Measurements from ENCODE around the gene STT3A. TPM values are rescaled to one million over a fixed set of nuclear protein-coding genes. Genes with fewer than 3 reads are reported as not detected.

Gene STT3A
- polyA plus RNA-seq, 3 donors: 27.4 to 75.3 (median 54.2) TPM

DNA sequence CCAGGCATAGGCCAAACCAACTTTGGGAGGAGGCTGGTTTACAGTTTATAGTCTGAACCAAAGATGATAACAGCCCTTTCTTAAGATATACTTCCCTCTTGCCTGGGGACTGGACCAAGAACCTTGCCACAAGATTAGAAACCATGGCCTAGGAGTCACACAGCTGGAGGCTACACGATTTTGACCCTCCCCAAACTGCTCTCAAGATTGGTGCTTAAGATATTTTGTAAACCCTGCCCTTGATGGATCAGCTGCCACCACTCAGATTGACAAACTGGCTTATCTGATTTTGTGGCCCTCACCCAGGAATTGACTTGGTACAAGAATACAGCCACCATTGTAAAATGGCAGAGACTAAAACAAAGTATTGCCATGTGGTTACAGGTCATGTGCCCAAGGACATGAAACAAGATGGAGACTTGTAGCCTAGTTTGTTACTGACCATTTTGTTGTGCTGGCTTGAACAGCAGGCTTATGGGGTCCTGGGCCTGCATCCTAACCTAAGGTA lies 40.8 kb upstream of the STT3A start:
- Mint-ChIP-seq H3K9me3 (peaks cover 32 to 64% (median 59%) of the 10 kb centered on the region in 7 donors), H3K4me1 (no peaks in the 10 kb centered on the region), H3K36me3 (no peaks in the 10 kb centered on the region), H3K4me3 (no peak overlapping the region), H3K27me3 (ENCODE audit: low read depth in 3 of 3) (peaks cover 0 to 3% (median 2%) of the 10 kb centered on the region in 3 donors), H3K27ac (no peak overlapping the region)
- no peaks in the 10 kb centered on the region for H3K79me2 ChIP-seq (ENCODE audit: insufficient read depth, low read length)
- no CpG with 5 or more reads among the region's 1 CpG for WGBS (ENCODE audit: insufficient coverage)
- intact Hi-C loops (cut with micrococcal nuclease): no loop called here
- H3K36me3 ChIP-seq (replicated peaks in 1 of 2; ENCODE audit: control insufficient read depth in 1 of 2, insufficient read depth in 2 of 2, low read length in 2 of 2): no peaks in the 10 kb centered on the region
- peaks cover 47 to 58% of the 10 kb centered on the region in 2 donors for H3K9me3 ChIP-seq (replicated peaks in 1 of 2; ENCODE audit: control insufficient read depth in 1 of 2, insufficient read depth in 1 of 2, low read length in 2 of 2)
- H2AFZ ChIP-seq (ENCODE audit: insufficient read depth, low read depth, low read length, poor library complexity, severe bottlenecking): no peak overlapping the region
- H3K4me2 ChIP-seq (replicated peaks; ENCODE audit: extremely low read depth, low read length, poor library complexity, severe bottlenecking): no peak overlapping the region
- H3K9ac ChIP-seq (ENCODE audit: insufficient read depth, low read length, poor library complexity, severe bottlenecking): no peak overlapping the region
- H4K20me1 ChIP-seq (ENCODE audit: insufficient read depth, low read length): no peaks in the 10 kb centered on the region
- H3K27ac ChIP-seq (ENCODE audit: low read depth in 1 of 2, low read length in 2 of 2): no peak overlapping the region
- H3K4me1 ChIP-seq (ENCODE audit: control insufficient read depth in 1 of 2, insufficient read depth in 2 of 2, low read length in 2 of 2): no peaks in the 10 kb centered on the region
- TF ChIP-seq, protein P1, sequence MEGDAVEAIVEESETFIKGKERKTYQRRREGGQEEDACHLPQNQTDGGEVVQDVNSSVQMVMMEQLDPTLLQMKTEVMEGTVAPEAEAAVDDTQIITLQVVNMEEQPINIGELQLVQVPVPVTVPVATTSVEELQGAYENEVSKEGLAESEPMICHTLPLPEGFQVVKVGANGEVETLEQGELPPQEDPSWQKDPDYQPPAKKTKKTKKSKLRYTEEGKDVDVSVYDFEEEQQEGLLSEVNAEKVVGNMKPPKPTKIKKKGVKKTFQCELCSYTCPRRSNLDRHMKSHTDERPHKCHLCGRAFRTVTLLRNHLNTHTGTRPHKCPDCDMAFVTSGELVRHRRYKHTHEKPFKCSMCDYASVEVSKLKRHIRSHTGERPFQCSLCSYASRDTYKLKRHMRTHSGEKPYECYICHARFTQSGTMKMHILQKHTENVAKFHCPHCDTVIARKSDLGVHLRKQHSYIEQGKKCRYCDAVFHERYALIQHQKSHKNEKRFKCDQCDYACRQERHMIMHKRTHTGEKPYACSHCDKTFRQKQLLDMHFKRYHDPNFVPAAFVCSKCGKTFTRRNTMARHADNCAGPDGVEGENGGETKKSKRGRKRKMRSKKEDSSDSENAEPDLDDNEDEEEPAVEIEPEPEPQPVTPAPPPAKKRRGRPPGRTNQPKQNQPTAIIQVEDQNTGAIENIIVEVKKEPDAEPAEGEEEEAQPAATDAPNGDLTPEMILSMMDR (IDR thresholded peaks at IDR 0.05): no peak
- DNase-seq: no peak
- H3K4me3 ChIP-seq (replicated peaks in 1 of 3; ENCODE audit: low read depth in 2 of 3, low read length in 3 of 3): no peak overlapping the region
- H3K27me3 ChIP-seq (ENCODE audit: control insufficient read depth in 2 of 2, insufficient read depth in 2 of 2, low read length in 2 of 2): no peaks in the 10 kb centered on the region

DNA sequence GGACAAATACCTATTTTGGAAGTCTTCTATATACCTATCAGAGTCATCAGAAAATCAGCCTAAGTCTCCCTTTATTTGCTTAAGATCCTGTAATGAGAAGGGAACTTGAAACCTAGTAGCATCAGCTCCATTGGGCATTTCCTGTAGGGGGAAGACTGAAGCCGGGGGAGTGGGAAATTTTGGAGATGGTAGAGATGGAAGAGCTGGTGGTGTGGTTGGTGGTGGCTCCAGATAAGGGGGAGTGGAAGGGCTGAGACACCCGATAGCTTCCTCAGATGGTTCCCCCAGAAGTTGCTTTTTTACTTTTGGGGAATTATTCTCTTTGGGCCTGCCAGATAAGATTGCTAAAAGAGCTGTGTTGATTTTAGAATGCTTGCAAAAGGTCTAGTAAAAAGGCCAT lies 39.7 kb upstream of the STT3A start:
- no peak overlapping the region for H3K27ac Mint-ChIP-seq
- H3K79me2 ChIP-seq (ENCODE audit: insufficient read depth, low read length): no peaks in the 10 kb centered on the region
- no peak for DNase-seq
- peaks cover 2 to 3% (median 2%) of the 10 kb centered on the region in 3 donors for H3K27me3 Mint-ChIP-seq (ENCODE audit: low read depth in 3 of 3)
- H3K9me3 ChIP-seq (replicated peaks in 1 of 2; ENCODE audit: control insufficient read depth in 1 of 2, insufficient read depth in 1 of 2, low read length in 2 of 2): peaks cover 47 to 58% of the 10 kb centered on the region in 2 donors
- peaks cover 35 to 70% (median 63%) of the 10 kb centered on the region in 7 donors for H3K9me3 Mint-ChIP-seq
- H3K36me3 Mint-ChIP-seq: no peaks in the 10 kb centered on the region
- no peak overlapping the region for H3K4me3 ChIP-seq (replicated peaks in 1 of 3; ENCODE audit: low read depth in 2 of 3, low read length in 3 of 3)
- TF ChIP-seq, protein P1 (IDR thresholded peaks at IDR 0.05): no peak
- H3K4me3 Mint-ChIP-seq: no peak overlapping the region
- H3K9ac ChIP-seq (ENCODE audit: insufficient read depth, low read length, poor library complexity, severe bottlenecking): no peak overlapping the region
- H3K27ac ChIP-seq (ENCODE audit: low read depth in 1 of 2, low read length in 2 of 2): no peak overlapping the region
- H3K4me2 ChIP-seq (replicated peaks; ENCODE audit: extremely low read depth, low read length, poor library complexity, severe bottlenecking): no peak overlapping the region
- WGBS (ENCODE audit: insufficient coverage): 100% methylated on average over 1 of the region's 2 CpGs
- intact Hi-C loops (cut with micrococcal nuclease): no loop called here
- no peaks in the 10 kb centered on the region for H3K4me1 ChIP-seq (ENCODE audit: control insufficient read depth in 1 of 2, insufficient read depth in 2 of 2, low read length in 2 of 2)
- H3K4me1 Mint-ChIP-seq: no peaks in the 10 kb centered on the region
- H3K27me3 ChIP-seq (ENCODE audit: control insufficient read depth in 2 of 2, insufficient read depth in 2 of 2, low read length in 2 of 2): no peaks in the 10 kb centered on the region
- no peak overlapping the region for H2AFZ ChIP-seq (ENCODE audit: insufficient read depth, low read depth, low read length, poor library complexity, severe bottlenecking)
- H3K36me3 ChIP-seq (replicated peaks in 1 of 2; ENCODE audit: control insufficient read depth in 1 of 2, insufficient read depth in 2 of 2, low read length in 2 of 2): no peaks in the 10 kb centered on the region
- H4K20me1 ChIP-seq (ENCODE audit: insufficient read depth, low read length): no peaks in the 10 kb centered on the region
